Forelimb muscle (tissue), 1 donor: ENCODE measurements around the gene HEXD. TPM values are rescaled to one million over a fixed set of nuclear protein-coding genes. Genes with fewer than 3 reads are reported as not detected.
"Not testable (repeated sequence)": the region's sequence is repeated elsewhere in the genome, so short reads cannot be mapped to it uniquely, and the experiment has no call there.

Experiments used
- DNase-seq: peaks from one replicate; pipeline ENCODE4 v3.0.0-alpha.2; 2013; ENCODE audit warnings: low read depth
- polyA plus RNA-seq: library from polyadenylated mRNA; unstranded; fragments of 120-200 nt; gene quantifications from one replicate; pipeline ENCODE4 v1.2.1, GENCODE V29; 2013; ENCODE audit not compliant: insufficient read length

Gene HEXD
- polyA plus RNA-seq, 1 donor, result 19.6 TPM

GRCh38 chr17:82440469-82440981 is 22.4 kb downstream of the HEXD start:
- DNase-seq, result no peak

GRCh38 chr17:82440991-82441627 is 23.0 kb downstream of the HEXD start:
- no peak for DNase-seq

- no peak for DNase-seq
Observed at GRCh38 chr17:82441691-82442487, 23.7 kb downstream of the HEXD start.

- DNase-seq, result no peak
Observed at GRCh38 chr17:82442643-82443464, 24.7 kb downstream of the HEXD start.

- no peak for DNase-seq
Observed at GRCh38 chr17:82443465-82444283, 25.5 kb downstream of the HEXD start.

- no peak for DNase-seq
Observed at GRCh38 chr17:82444284-82444893, 26.2 kb downstream of the HEXD start.

GRCh38 chr17:82444941-82445521 is 26.9 kb downstream of the HEXD start:
- no peak for DNase-seq

GRCh38 chr17:82445542-82445941 is 27.4 kb downstream of the HEXD start:
- DNase-seq, result no peak

GRCh38 chr17:82446124-82446523 is 28.0 kb downstream of the HEXD start:
- DNase-seq, result no peak

GRCh38 chr17:82446649-82447048 is 28.5 kb downstream of the HEXD start:
- no peak for DNase-seq

- no peak for DNase-seq
Observed at GRCh38 chr17:82447876-82448275, 29.7 kb downstream of the HEXD start.

GRCh38 chr17:82449131-82449882 is 31.2 kb downstream of the HEXD start:
- no peak for DNase-seq

GRCh38 chr17:82449883-82450356 is 31.8 kb downstream of the HEXD start:
- DNase-seq, result no peak

GRCh38 chr17:82450357-82451106 is 32.4 kb downstream of the HEXD start, which contains the start of gene CYBC1:
Gene CYBC1 (minus strand): TSS chr17:82450752. CDS start chr17:82449254, 1,498 bp downstream.
- DNase-seq, result peak; percentile 77

- DNase-seq, result no peak
Observed at GRCh38 chr17:82452162-82452561, 34.0 kb downstream of the HEXD start.

- not testable (repeated sequence) for DNase-seq
Observed at GRCh38 chr17:82453151-82453550, 35.0 kb downstream of the HEXD start.

- DNase-seq, result not testable (repeated sequence)
Observed at GRCh38 chr17:82453706-82454105, 35.6 kb downstream of the HEXD start.

- no peak for DNase-seq
Observed at GRCh38 chr17:82457073-82457928, 39.2 kb downstream of the HEXD start.
